Tibial nerve (tissue), 4 donors: ENCODE results near the gene LPIN3.
A peak's percentile ranks its signal among the peaks of the same experiment; 100 is the strongest.

Experiments used
- CTCF ChIP-seq, 5 experiments: fragments of 200-600 bp in 3 of 5; fragments of 450-650 bp in 2 of 5; sonication (generic) in 3 of 5; IDR thresholded peaks; one replicate each; pipeline ENCODE4 v1.5.1; 2016 to 2019; ENCODE audit warnings: antibody characterized with exemption in 5 of 5, mild to moderate bottlenecking in 3 of 5, moderate library complexity in 2 of 5
- EP300 ChIP-seq, 2 donors: sonication (generic); formaldehyde crosslinking; IDR thresholded peaks; one replicate each; pipeline ENCODE4 v1.6.1; 2017; ENCODE audit warnings: antibody characterized with exemption in 2 of 2, mild to moderate bottlenecking in 1 of 2

DNA sequence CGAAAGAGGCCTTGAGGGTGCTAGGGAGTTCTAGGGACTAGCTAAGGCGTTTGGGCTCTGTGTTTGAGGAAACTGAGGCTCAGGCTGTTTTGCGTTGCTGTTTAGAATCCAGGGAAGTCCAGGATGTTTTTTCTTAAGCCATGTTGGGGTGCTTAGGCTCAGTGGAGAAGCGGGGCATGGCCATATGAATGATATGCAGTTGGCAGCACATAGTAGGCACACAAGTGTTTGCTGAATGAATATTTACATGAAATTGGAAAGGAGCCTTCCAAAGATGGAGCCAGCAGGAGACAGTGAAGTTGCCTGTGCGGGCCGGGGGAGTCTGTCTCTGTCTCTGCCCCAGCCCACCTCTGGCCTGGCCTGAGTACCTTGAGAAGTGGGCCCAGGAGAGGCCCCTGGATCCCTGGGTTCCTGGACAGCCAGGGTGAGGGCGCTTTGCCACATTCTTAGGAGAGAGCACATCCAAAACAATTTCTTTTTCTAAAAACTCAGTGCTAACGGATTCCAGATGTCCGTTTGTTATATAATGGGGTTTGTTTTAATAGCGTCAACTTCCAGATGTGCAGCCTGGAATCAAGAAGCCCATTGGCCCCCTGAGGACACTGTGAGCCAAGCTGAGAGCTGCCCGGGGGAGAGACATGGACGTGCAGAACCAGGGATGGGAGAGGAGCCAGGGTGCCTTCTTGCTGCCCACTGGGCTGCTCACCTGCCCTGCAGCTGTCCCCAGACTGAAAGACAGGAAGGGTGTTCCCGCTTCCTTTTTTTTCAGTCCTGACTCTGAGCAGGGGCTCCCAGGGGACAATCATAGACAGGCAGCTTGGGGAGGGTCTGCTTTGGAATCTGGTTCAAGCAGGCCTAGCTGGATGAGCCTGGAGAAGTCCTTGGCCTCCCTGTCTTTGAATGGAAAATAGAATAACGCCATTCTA is 46.1 kb downstream of the LPIN3 start:
- peak in 1 of 2 donors; percentile 63 for TF ChIP-seq EP300 (IDR thresholded peaks at IDR 0.05)
- TF ChIP-seq CTCF (IDR thresholded peaks at IDR 0.05), result no peak
